ENCODE measurements around the gene CAPRIN1.
"Not testable (repeated sequence)": the region's sequence is repeated elsewhere in the genome, so short reads cannot be mapped to it uniquely, and the experiment has no call there.

CAPRIN1 gene

GRCh38 chr11:34052608-34053160 lies 1.2 kb downstream of the CAPRIN1 start:
- DNase-seq = peak; percentile 38

DNA sequence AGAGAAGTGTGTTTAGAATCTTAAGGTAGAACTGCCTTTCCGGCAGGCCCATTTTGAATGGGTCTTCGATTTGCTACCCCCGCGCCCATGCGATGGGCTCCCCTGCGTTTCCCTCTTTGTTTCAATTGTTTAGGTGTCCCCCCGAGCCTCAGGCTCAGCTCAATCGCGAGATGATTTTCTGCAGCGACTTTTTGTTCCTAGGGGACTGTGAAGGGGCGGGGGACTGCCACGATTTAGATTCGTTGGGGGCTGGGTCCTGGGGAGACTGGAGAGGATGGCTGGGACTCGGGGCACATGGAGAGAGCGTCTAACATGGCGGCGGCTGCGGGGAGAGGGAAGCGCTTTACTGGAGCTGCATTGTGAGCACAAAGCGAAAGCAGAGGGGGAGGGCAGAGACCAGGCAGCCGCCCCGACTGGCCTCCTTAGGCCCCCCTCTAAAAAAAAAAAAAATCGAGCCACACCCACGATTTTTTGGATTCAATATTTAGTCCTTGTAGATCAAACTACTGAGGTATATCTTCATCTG lies 1.7 kb downstream of the CAPRIN1 start:
- peak; percentile 85 for DNase-seq

DNA sequence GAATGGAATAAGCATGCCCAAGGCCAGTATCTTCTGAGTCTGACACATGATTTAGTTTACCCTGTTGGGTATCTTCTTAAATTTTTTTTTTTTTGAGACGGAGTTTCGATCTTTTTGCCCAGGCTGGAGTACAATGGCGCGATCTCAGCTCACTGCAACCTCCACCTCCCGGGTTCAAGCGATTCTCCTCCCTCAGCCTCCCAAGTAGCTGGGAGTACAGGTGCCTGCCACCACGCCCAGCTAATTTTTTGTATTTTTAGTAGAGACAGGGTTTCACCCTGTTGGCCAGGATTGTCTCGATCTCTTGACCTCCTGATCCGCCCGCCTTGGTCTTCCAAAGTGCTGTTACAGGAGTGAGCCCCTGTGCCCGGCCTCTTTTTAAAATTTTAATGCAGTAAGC lies 2.8 kb downstream of the CAPRIN1 start:
- DNase-seq = not testable (repeated sequence)

DNA sequence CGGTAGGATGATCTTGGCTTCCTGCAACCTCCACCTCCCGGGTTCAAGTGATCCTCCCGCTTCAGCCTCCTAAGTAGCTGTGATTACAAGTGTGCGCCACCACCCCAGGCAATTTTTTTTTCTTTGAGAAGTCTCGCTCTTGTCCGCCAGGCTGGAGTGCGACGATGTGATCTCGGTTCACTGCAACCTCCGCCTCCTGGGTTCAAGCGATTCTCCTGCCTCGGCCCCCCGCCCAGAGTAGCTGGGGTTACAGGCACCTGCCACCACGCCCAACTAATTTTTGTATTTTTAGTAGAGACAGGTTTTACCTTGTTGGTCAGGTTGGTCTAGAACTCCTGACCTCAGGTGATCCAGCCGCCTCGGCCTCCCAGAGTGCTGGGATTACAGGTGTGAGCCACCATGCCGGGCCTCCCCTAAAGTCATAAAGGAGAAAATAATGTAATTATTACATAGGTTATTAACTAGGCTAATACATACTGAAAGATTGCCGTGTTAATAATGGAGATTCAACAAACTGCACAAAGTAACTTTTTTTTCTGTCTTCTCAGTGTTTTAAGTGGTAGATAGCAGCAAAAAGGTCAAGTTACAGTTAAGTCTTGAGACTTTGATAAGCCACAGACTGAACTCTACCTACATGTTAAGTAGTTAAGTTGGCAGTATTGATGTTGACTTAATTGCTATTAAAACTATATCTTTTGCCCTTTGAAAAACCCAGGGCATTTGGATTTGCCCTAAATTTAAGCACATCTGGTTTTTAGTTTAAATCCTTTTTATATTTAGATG lies 3.9 kb downstream of the CAPRIN1 start:
- DNase-seq = no peak

DNA sequence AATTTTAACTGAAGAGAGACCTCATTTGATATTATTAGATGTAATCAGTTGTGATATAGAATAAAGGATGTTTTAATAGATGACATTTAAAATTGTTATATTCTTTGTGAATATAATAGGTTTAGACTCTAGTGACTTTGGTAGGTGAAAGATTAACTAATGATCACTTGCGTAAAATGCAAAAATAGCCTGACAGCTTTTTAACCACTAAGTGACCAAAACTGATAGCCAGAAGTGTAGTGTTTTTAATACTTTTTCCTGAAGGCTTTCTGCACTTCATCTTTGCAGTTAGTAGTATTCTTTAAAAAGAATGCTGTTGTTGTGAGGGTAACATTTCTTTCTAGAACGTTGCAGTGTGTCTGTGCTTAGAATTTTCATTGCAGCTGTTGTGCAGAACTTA lies 5.1 kb downstream of the CAPRIN1 start:
- no peak for DNase-seq

- DNase-seq = no peak
Observed at GRCh38 chr11:34063061-34063795, 11.7 kb downstream of the CAPRIN1 start.

DNA sequence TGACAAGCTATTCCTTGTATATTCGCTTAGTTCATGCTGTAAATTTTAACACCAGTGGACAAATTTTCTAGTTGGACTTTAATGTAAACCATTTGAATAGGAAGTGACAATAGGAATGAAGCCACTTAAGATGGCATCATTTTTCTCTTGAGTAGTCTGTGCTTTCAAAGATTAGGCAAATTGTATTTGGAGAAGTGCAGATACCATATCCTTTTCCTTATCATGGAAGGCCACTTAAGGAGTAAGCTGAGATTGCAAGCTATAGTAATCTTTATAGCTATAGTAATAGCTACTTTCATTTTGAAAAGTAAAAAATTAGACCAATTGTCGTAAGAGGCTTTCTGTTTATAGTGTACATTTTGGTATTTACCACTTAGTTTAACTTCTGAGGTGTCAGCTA lies 12.8 kb downstream of the CAPRIN1 start:
- no peak for DNase-seq

GRCh38 chr11:34065505-34066203 lies 14.1 kb downstream of the CAPRIN1 start:
- DNase-seq = peak; percentile 19

GRCh38 chr11:34066766-34067165 lies 15.2 kb downstream of the CAPRIN1 start:
- not testable (repeated sequence) for DNase-seq

- no peak for DNase-seq
Observed at GRCh38 chr11:34067383-34068065, 16.0 kb downstream of the CAPRIN1 start.

GRCh38 chr11:34068111-34068510 lies 16.6 kb downstream of the CAPRIN1 start:
- DNase-seq = no peak

GRCh38 chr11:34071306-34071705 lies 19.8 kb downstream of the CAPRIN1 start:
- not testable (repeated sequence) for DNase-seq

GRCh38 chr11:34072041-34072440 lies 20.5 kb downstream of the CAPRIN1 start:
- no peak for DNase-seq

- no peak for DNase-seq
Observed at GRCh38 chr11:34072832-34073231, 21.3 kb downstream of the CAPRIN1 start.

DNA sequence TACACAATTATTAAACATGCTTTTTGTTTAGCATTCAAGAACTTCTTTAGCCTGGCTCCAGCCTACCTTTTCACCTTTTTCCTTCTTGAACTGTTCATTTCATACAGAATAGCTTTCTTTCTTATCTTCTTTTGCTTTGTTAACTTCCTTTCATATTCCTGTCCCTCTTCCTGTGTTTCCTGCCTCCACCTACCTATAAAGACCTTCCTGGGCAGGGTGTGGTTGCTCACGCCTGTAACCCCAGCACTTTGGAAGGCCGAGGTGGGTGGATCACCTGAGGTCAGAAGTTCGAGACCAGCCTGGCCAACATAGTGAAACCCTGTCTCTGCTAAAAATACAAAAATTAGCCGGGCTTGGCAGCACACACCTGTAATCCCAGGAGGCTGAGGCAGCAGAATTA lies 22.9 kb downstream of the CAPRIN1 start:
- no peak for DNase-seq

DNA sequence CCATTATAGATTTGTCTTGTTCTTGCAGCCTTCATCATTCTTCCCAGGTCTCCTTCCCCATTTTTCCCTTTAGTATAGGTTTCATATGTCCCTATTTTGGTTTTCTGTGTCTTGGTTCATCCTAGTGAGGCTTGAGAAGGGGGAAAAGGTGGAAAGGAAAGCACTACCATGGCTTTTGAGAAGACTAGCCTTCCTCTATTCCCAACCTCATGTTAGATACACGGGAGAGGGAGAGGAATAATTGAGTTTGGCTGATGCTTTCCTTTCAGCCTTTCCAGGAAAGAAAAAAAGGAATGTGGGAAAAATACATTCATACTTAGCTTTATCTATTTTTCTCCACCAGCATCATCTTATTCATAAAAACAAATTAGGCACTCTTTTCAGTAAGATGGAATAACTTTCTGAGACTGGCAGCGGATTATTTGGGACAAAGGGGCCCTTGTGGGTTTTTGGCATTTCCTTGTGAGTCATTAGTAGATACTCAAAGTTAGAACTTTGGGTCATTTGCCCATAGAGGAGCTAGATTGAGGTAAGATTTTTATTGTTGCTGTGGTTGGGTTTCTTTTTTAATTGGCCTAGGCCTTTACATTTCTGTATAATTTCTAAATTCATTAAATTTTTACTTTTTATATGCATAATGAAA lies 23.8 kb downstream of the CAPRIN1 start:
- no peak for DNase-seq

DNA sequence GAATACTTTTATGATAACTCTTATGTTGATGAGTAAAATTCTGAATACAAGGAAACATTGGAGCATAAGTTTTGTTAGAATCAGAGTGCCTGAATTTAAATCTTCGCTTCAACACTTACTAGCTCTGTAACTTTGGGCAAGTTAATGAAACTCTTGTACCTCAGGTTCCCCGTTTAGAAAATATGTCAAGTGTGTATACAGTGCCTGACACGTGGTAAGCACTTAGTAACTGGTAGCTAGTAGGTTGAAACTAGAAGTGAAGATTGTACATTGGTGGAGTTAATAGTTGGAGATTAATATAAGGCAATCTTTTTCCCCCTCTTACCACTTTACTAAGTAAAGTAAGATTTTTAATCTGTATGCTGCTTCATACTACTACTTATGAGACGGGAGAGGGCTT lies 29.1 kb downstream of the CAPRIN1 start:
- DNase-seq = no peak

DNA sequence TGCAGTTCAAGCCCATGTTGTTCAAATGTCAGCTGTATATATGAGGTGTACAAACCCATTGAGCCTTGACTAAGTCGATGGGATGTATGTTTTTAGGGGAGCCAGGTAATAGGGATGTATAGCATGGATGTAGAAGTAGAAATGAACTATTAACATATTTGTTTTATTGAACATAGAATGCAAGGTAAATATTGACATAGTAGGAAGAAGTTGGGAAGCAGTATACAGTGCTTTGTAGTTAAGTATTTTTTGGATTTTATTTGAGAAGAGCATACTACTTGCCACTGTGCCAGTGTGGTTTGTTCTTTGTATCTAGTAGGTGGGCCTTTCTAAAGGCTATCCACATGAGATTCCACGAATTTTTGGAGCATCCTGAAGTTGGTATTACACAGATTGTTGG lies 33.1 kb downstream of the CAPRIN1 start:
- no peak for DNase-seq

DNA sequence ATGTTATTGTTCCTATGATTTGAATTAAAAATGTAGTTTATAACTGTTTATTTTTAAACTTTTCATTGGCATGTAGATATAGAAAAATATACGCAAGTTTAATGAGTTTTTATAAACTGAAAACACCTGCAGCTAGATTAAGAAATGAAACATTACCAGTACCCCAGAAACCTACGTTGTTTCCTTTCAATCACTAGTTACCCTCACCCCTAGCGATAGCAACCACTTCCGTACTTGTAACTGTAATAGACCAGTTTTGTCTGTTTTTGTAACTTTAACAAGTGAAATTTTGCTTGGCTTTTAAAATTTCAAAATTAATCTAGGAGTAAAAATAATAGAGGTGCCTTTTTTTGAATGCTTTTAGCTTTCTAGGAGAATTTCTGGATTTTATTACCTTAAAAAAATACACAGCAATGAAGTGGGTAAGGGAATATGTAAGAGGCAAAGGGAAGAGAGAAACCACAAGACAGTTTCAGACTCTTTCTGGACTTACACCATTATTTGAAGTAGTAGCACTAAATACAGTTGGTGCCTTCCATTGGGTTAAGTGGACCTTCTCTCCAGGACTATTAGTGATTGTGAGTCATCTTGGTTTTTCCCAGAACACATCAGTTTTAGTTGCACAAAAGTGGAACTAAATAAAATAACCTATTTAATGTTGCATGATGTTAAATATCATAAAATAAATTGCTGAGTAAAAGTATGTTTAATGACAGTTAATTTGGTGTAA lies 35.2 kb downstream of the CAPRIN1 start:
- no peak for DNase-seq

DNA sequence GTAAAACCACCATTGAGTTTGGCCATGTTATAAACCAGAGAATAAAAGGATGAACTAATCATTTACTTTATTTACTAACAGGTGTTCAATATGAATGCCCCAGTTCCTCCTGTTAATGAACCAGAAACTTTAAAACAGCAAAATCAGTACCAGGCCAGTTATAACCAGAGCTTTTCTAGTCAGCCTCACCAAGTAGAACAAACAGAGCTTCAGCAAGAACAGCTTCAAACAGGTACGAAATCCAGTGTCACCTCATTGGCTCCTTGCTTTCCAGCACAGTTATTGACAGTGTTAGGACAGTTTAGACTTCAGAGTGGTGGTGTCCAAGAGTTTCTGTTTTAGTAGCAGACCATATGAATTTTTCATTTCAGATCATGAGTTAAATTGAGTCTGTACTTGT lies 40.3 kb downstream of the CAPRIN1 start:
- no peak for DNase-seq

- DNase-seq = not testable (repeated sequence)
Observed at GRCh38 chr11:34094900-34095299, 43.4 kb downstream of the CAPRIN1 start.

Measured in activated naive CD4-positive, alpha-beta T cell treated with Interleukin-2 at 50 U/mL for 16 hours (primary cell).